Gastrocnemius medialis (tissue), 4 donors: ENCODE results near the gene TMPRSS4. TPM values are rescaled to one million over a fixed set of nuclear protein-coding genes. Genes with fewer than 3 reads are reported as not detected.

Experiments
- ATAC-seq, 2 donors: fragments of 150-250 bp; one replicate each; pipeline ENCODE4 v1.9.1; 2016
- DNase-seq, 2 donors: peaks; one replicate each; pipeline ENCODE4 v3.0.0-alpha.2; 2019
- H3K27ac ChIP-seq, 4 donors: fragments of 200-600 bp; sonication (generic); 1 replicate in 1 of 4; 2 replicates in 3 of 4; pipeline ENCODE4 v1.5.1; 2016 to 2018; ENCODE audit warnings: mild to moderate bottlenecking in 2 of 4, moderate library complexity in 1 of 4
- H3K27me3 ChIP-seq, 3 donors: fragments of 200-600 bp; sonication (generic) in 2 of 3; 1 replicate in 1 of 3; 2 replicates in 2 of 3; pipeline versions ENCODE4 v1.5.1 to v1.6.0; 2016 to 2019; ENCODE audit warnings: mild to moderate bottlenecking in 1 of 3, moderate library complexity in 1 of 3
- H3K36me3 ChIP-seq, 2 donors: fragments of 200-600 bp; sonication (generic) in 1 of 2; one replicate each; pipeline ENCODE4 v1.5.1; 2017 to 2018
- H3K4me1 ChIP-seq, 2 donors: fragments of 200-600 bp; sonication (generic) in 1 of 2; one replicate each; pipeline ENCODE4 v1.5.1; 2016 to 2017; ENCODE audit warnings: mild to moderate bottlenecking in 2 of 2
- H3K4me3 ChIP-seq, 4 donors: fragments of 200-600 bp; sonication (generic) in 3 of 4; 1 replicate in 1 of 4; 2 replicates in 3 of 4; pipeline ENCODE4 v1.5.1; 2016 to 2019; ENCODE audit warnings: mild to moderate bottlenecking in 2 of 4
- H3K9me3 ChIP-seq, 3 donors: fragments of 200-600 bp; sonication (generic) in 2 of 3; 1 replicate in 1 of 3; 2 replicates in 2 of 3; pipeline ENCODE4 v1.5.1; 2016 to 2019
- CTCF ChIP-seq, 5 experiments: fragments of 450-650 bp in 3 of 5; fragments of 200-600 bp in 2 of 5; sonication (generic) in 2 of 5; IDR thresholded peaks in 4 of 5; conservative IDR thresholded peaks in 1 of 5; 1 replicate in 4 of 5; 2 replicates in 1 of 5; pipeline ENCODE4 v1.5.1; 2016 to 2019; ENCODE audit warnings: antibody characterized with exemption in 5 of 5, mild to moderate bottlenecking in 3 of 5, moderate library complexity in 3 of 5
- POLR2A ChIP-seq, 2 donors: fragments of 450-650 bp; IDR thresholded peaks; one replicate each; pipeline ENCODE4 v1.6.1; 2017; ENCODE audit warnings: antibody characterized with exemption in 2 of 2, mild to moderate bottlenecking in 2 of 2, moderate library complexity in 2 of 2
- in situ Hi-C, 4 donors: fragments of 200-750 bp; cut with MboI; loops; one replicate each; pipeline versions ENCODE4 v1.15.0 to v1.8.0; 2017; ENCODE audit warnings: low sequenced_read_pairs in 4 of 4
- intact Hi-C: fragments of 100-400 bp; cut with DNase I; formaldehyde crosslinking; loops from one replicate; pipeline ENCODE4 v1.15.1; 2023; ENCODE audit warnings: low total_unique reads
- total RNA-seq, 4 donors: library from RNA; depleted of rRNA; stranded (reverse); fragments of >200 nt; gene quantifications; one replicate each; pipeline versions ENCODE4 v1.1.0 to v1.2.3, GENCODE V29; 2016

The TMPRSS4 gene
- total RNA-seq, 4 donors from 2014 or later = 1.1 TPM; not detected in 3

- ATAC-seq (no peak), DNase-seq (no peak)
- TF ChIP-seq POLR2A (IDR thresholded peaks at IDR 0.05) (no peak), CTCF (IDR thresholded peaks at IDR 0.05 in 4 of 5, conservative IDR thresholded peaks at IDR 0.05 in 1 of 5) (no peak)
- intact Hi-C loops = no loop called here
- no peaks in the 10 kb centered on the region for H3K9me3 ChIP-seq
- peaks cover 39 to 45% of the 10 kb centered on the region in 2 donors for H3K4me1 ChIP-seq
- H3K4me3 ChIP-seq = peak overlapping the region in 3 of 4 donors; percentile 13 to 71 (median 65)
- in situ Hi-C loops = no loop called here
- H3K36me3 ChIP-seq = no peaks in the 10 kb centered on the region
- H3K27ac ChIP-seq = peak overlapping the region in 3 of 4 donors; percentile 63 to 81 (median 75)
- peaks cover 0 to 11% (median 0%) of the 10 kb centered on the region in 3 donors for H3K27me3 ChIP-seq
Observed at GRCh38 chr11:118151431-118151830, 74.6 kb downstream of the TMPRSS4 start.

- ATAC-seq (no peak), DNase-seq (no peak)
- TF ChIP-seq POLR2A (IDR thresholded peaks at IDR 0.05) (no peak), CTCF (IDR thresholded peaks at IDR 0.05 in 4 of 5, conservative IDR thresholded peaks at IDR 0.05 in 1 of 5) (no peak)
- Histone ChIP-seq H3K4me3 (peak overlapping the region; percentile 57 to 71 (median 66)), H3K4me1 (peaks cover 46 to 47% of the 10 kb centered on the region in 2 donors), H3K27ac (peak overlapping the region in 3 of 4 donors; percentile 63 to 81 (median 75)), H3K27me3 (peaks cover 0 to 11% (median 0%) of the 10 kb centered on the region in 3 donors), H3K36me3 (no peaks in the 10 kb centered on the region), H3K9me3 (no peaks in the 10 kb centered on the region)
- in situ Hi-C loops = no loop called here
- intact Hi-C loops = no loop called here
Observed at GRCh38 chr11:118152020-118152551, 75.2 kb downstream of the TMPRSS4 start.

- TF ChIP-seq CTCF (IDR thresholded peaks at IDR 0.05 in 4 of 5, conservative IDR thresholded peaks at IDR 0.05 in 1 of 5) (no peak), POLR2A (IDR thresholded peaks at IDR 0.05) (no peak)
- peaks cover 0 to 11% (median 0%) of the 10 kb centered on the region in 3 donors for H3K27me3 ChIP-seq
- no peaks in the 10 kb centered on the region for H3K36me3 ChIP-seq
- H3K9me3 ChIP-seq = no peaks in the 10 kb centered on the region
- peaks cover 51 to 55% of the 10 kb centered on the region in 2 donors for H3K4me1 ChIP-seq
- in situ Hi-C loops = no loop called here
- intact Hi-C loops = no loop called here
- peak within 1 kb of the TSS in 3 of 4 donors; percentile 63 to 81 (median 75) for H3K27ac ChIP-seq
- peak within 1 kb of the TSS; percentile 57 to 71 (median 66) for H3K4me3 ChIP-seq
- ATAC-seq (peak; percentile 59 to 64), DNase-seq (peak; percentile 25 to 45)
Observed at GRCh38 chr11:118152552-118153471, 75.9 kb downstream of the TMPRSS4 start, which contains the start of gene SCN4B. Gene SCN4B (minus strand): TSS chr11:118152823. CDS start chr11:118152673, 150 bp downstream.

GRCh38 chr11:118153516-118153915 lies 76.6 kb downstream of the TMPRSS4 start:
- in situ Hi-C loops (no loop called here), intact Hi-C loops (no loop called here)
- DNase-seq (no peak), ATAC-seq (no peak)
- H3K27ac ChIP-seq = no peak overlapping the region
- H3K36me3 ChIP-seq = no peaks in the 10 kb centered on the region
- peaks cover 0 to 11% (median 0%) of the 10 kb centered on the region in 3 donors for H3K27me3 ChIP-seq
- H3K9me3 ChIP-seq = no peaks in the 10 kb centered on the region
- peak overlapping the region; percentile 57 to 71 (median 66) for H3K4me3 ChIP-seq
- TF ChIP-seq POLR2A (IDR thresholded peaks at IDR 0.05) (no peak), CTCF (IDR thresholded peaks at IDR 0.05 in 4 of 5, conservative IDR thresholded peaks at IDR 0.05 in 1 of 5) (no peak)
- peaks cover 51 to 57% of the 10 kb centered on the region in 2 donors for H3K4me1 ChIP-seq
